ENCODE results near the gene LMNA.
"Not testable (repeated sequence)": the region's sequence is repeated elsewhere in the genome, so short reads cannot be mapped to it uniquely, and the experiment has no call there.

Gene LMNA

GRCh38 chr1:156165083-156165482 is 50.6 kb downstream of the LMNA start:
- TF ChIP-seq CTCF (IDR thresholded peaks at IDR 0.05; ENCODE audit: control insufficient read depth, insufficient read depth, low read depth, low read length, missing control alignments), result no peak
- no peak for DNase-seq (ENCODE audit: low read depth)
- H3K4me3 ChIP-seq (ENCODE audit: control insufficient read depth, low read depth, low read length), result no peak overlapping the region

GRCh38 chr1:156167536-156167935 is 53.0 kb downstream of the LMNA start:
- no peak for TF ChIP-seq CTCF (IDR thresholded peaks at IDR 0.05; ENCODE audit: control insufficient read depth, insufficient read depth, low read depth, low read length, missing control alignments)
- H3K4me3 ChIP-seq (ENCODE audit: control insufficient read depth, low read depth, low read length), result no peak overlapping the region
- DNase-seq (ENCODE audit: low read depth), result no peak

GRCh38 chr1:156172696-156173470 is 58.4 kb downstream of the LMNA start:
- no peak overlapping the region for H3K4me3 ChIP-seq (ENCODE audit: control insufficient read depth, low read depth, low read length)
- no peak for DNase-seq (ENCODE audit: low read depth)
- no peak for TF ChIP-seq CTCF (IDR thresholded peaks at IDR 0.05; ENCODE audit: control insufficient read depth, insufficient read depth, low read depth, low read length, missing control alignments)

- H3K4me3 ChIP-seq (ENCODE audit: control insufficient read depth, low read depth, low read length), result no peak overlapping the region
- no peak for TF ChIP-seq CTCF (IDR thresholded peaks at IDR 0.05; ENCODE audit: control insufficient read depth, insufficient read depth, low read depth, low read length, missing control alignments)
- DNase-seq (ENCODE audit: low read depth), result no peak
These were observed 62.2 kb downstream of the LMNA start for GRCh38 chr1:156176610-156177210.

GRCh38 chr1:156177919-156178654 is 63.6 kb downstream of the LMNA start:
- H3K4me3 ChIP-seq (ENCODE audit: control insufficient read depth, low read depth, low read length), result no peak overlapping the region
- no peak for DNase-seq (ENCODE audit: low read depth)
- no peak for TF ChIP-seq CTCF (IDR thresholded peaks at IDR 0.05; ENCODE audit: control insufficient read depth, insufficient read depth, low read depth, low read length, missing control alignments)

GRCh38 chr1:156180471-156180870 is 66.0 kb downstream of the LMNA start:
- H3K4me3 ChIP-seq (ENCODE audit: control insufficient read depth, low read depth, low read length), result no peak overlapping the region
- no peak for TF ChIP-seq CTCF (IDR thresholded peaks at IDR 0.05; ENCODE audit: control insufficient read depth, insufficient read depth, low read depth, low read length, missing control alignments)
- no peak for DNase-seq (ENCODE audit: low read depth)

GRCh38 chr1:156181391-156181924 is 66.9 kb downstream of the LMNA start:
- H3K4me3 ChIP-seq (ENCODE audit: control insufficient read depth, low read depth, low read length), result not testable (repeated sequence)

GRCh38 chr1:156182010-156182779 is 67.7 kb downstream of the LMNA start:
- not testable (repeated sequence) for H3K4me3 ChIP-seq (ENCODE audit: control insufficient read depth, low read depth, low read length); DNase-seq (ENCODE audit: low read depth)

More at GRCh38 chr1:156181391-156181924, 66.9 kb downstream of the LMNA start:
- DNase-seq (ENCODE audit: low read depth), result not testable (repeated sequence)

All from AG09309 (cell line).